HG03025 (cell line): Measurements from ENCODE around the gene RAB43.
"Not testable (repeated sequence)": the region's sequence is repeated elsewhere in the genome, so short reads cannot be mapped to it uniquely, and the experiment has no call there.

Experiments
- ATAC-seq: cut with Tn5 transposase; IDR thresholded peaks from one replicate; pipeline ENCODE4 v1.9.1; 2021; ENCODE audit warnings: mild to moderate bottlenecking, moderate library complexity; ENCODE audit not compliant: unreplicated experiment, low FRiP score

The RAB43 gene

GRCh38 chr3:129100274-129100673 lies 21.3 kb downstream of the RAB43 start:
- ATAC-seq: no peak

GRCh38 chr3:129095285-129095684 lies 26.3 kb downstream of the RAB43 start:
- no peak for ATAC-seq

- ATAC-seq: not testable (repeated sequence)
These were observed 33.3 kb downstream of the RAB43 start for GRCh38 chr3:129088312-129088711.

- ATAC-seq: not testable (repeated sequence)
These were observed 33.7 kb downstream of the RAB43 start for GRCh38 chr3:129087904-129088303.

GRCh38 chr3:129087138-129087702 lies 34.4 kb downstream of the RAB43 start:
- ATAC-seq: no peak

DNA sequence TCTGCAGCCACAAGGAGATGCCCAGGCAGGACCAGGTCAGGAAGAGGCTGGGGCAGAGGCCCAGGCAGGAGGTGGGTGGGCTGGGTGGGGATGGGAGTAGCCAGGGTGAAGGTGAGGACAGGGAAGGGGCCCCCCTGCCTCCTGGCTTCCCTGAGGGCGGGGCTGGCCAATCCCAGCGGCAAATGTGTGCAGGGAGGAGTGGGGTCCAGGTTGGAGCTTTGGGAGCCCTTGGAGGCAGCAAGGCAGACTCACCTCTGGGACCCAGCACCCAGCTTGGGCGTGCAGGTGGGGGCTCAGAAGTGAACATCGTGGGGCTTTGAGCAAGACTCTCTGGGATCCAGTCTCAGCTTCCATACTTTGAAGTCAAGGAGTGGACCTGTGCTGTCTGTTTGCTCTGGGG lies 35.8 kb downstream of the RAB43 start:
- no peak for ATAC-seq

- ATAC-seq: no peak
These were observed 36.4 kb downstream of the RAB43 start for GRCh38 chr3:129085165-129085715.

DNA sequence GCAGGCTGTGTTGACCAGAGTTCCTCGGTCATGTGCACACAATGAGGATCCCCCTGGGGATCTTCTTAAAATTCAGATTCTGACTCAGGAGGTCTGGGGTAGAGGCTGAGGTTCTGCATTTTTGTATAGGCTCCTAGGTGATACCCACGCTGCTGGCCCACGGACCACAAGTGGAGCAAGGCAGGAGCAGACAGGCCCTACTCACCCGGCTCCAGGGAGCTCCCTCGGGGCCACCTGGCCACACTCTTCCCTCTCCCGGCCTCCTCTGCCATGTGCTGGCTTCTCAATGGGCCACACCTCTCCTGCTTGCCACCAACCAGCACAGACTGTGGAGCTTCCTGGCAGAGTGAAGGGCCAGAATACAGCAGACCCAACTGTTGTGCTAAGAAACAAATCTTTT lies 37.1 kb downstream of the RAB43 start:
- no peak for ATAC-seq

GRCh38 chr3:129082026-129082425 lies 39.6 kb downstream of the RAB43 start:
- ATAC-seq: no peak

GRCh38 chr3:129081503-129081902 lies 40.1 kb downstream of the RAB43 start:
- no peak for ATAC-seq

DNA sequence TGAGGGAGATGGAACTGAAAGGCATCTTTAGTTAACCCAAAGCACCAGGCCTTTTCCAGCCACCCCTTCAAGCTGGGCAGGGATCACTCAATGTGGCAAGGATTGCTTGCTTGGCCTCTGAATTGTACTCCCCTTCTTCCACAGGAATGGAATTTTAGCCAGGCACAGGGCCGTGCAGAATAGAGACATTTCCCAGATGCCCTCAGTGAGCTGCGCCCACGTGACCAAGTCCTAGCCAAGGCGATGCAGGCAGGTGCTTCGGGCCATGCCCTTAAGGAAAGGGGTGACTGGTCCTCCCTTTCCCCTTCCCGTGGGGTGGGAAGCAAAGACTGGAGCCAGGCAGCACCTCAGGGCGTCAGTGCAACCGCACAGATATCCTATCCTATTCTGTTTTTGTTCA lies 43.1 kb downstream of the RAB43 start:
- ATAC-seq: no peak

DNA sequence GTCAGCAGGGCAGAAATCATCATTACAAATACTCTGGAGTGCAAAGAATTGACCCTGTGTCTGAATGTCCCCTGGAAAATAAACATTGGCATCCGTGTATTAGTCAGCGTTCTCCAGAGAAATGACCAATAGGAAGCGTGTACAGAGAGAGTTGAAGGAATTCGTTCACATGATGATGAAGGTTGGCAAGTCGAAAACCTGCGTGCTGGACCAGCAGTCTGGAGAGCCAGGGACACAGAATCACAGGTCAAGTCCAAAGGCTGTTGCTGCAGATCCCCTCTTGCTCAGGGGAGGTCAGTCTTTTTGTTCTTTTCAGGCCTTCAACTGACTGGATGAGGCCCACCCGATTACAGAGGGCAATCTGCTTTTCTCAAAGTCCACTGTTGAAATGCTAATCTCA lies 44.4 kb downstream of the RAB43 start:
- no peak for ATAC-seq

- ATAC-seq: no peak
These were observed 51.3 kb downstream of the RAB43 start for GRCh38 chr3:129070086-129070885.

- ATAC-seq: not testable (repeated sequence)
These were observed 52.1 kb downstream of the RAB43 start for GRCh38 chr3:129069313-129070085.

GRCh38 chr3:129068291-129068886 lies 53.2 kb downstream of the RAB43 start:
- no peak for ATAC-seq

- not testable (repeated sequence) for ATAC-seq
These were observed 53.9 kb downstream of the RAB43 start for GRCh38 chr3:129067719-129068118.

- ATAC-seq: no peak
These were observed 55.9 kb downstream of the RAB43 start for GRCh38 chr3:129065720-129066073.

DNA sequence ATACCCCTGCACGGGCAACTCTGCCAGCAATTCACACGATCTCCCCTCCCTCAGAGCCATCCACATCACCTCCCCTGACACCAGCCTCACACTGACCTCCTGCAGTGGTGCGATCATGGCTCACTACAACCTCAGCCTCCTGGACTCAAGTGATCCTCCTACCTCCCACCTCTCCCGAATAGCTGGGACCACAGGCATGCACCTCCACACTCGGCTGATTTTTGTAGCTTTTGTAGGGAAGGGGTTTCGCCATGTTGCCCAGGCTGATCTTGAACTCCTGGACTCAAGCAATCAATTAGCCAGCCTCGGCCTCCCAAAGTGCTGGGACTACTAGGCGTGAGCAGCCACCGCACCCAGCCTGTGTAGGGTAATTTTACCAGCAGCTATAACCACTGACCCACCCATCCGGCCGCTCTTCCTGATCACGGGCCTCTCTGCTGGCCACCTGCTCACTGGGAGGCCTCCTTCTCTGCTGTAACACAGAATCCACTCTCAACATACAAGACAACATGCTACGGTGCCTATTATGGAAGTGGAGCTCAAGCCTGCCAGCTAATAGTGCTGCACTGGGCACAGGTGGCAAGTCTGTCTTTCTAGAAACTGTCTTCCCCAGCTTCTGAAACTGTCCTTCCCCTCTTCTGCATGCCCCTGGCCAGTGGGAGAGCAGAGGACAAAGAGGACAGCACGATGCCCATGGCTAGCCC lies 56.4 kb downstream of the RAB43 start:
- no peak for ATAC-seq

DNA sequence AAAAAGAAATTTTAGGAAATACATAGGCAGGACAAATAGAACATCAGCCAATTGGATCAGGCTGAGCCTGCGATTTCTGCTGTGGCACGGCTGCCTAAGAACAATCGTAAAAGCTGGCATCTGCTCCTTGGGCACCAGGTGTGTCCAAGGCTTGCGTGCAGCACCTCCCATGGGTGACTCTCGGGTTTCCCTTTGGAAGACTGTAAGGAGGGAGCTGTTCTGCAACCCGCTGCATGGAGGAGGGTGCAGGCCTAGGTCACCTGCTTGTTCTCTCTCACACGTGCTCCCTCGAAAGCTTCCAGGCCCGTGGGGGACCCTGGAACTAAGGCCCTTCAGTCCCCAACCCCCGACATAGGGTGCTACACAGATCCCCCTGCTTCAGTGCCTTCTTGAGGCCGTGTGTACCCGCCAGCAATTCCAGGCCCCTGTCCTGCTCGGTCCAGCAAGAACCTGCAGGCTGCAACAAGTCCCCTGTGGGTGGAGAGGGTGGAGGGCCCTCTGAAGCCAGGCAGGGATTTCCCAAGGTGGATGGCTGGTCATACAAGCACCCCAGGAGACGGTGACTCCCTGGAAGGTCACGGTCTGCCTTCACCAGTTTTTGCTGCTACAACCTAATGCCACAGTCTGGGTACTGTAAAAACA lies 57.6 kb downstream of the RAB43 start:
- no peak for ATAC-seq
